AG10803 (cell line): ENCODE results near the gene MRPL14.

Source experiments
- DNase-seq: peaks from one replicate; pipeline ENCODE4 v3.0.0; 2010; ENCODE audit warnings: low read depth
- H3K4me3 ChIP-seq: 2 replicates; pipeline ENCODE4 v1.5.1; 2011; ENCODE audit warnings: mild to moderate bottlenecking, low read length, control low read depth
- CTCF ChIP-seq: conservative IDR thresholded peaks from 2 replicates; pipeline ENCODE4 v1.5.1; 2011; ENCODE audit warnings: mild to moderate bottlenecking, low read length, control low read depth, inconsistent platforms

MRPL14 gene

GRCh38 chr6:44132476-44132875 lies 5.2 kb upstream of the MRPL14 start:
- no peak overlapping the region for H3K4me3 ChIP-seq
- no peak for TF ChIP-seq CTCF
- no peak for DNase-seq

GRCh38 chr6:44131892-44132291 lies 4.6 kb upstream of the MRPL14 start:
- DNase-seq, result no peak
- no peak for TF ChIP-seq CTCF
- no peak overlapping the region for H3K4me3 ChIP-seq

- TF ChIP-seq CTCF, result no peak
- no peak for DNase-seq
These were observed 2.6 kb upstream of the MRPL14 start for GRCh38 chr6:44129841-44130322.

GRCh38 chr6:44128020-44128917 lies 1.0 kb upstream of the MRPL14 start:
- DNase-seq, result no peak
- H3K4me3 ChIP-seq, result peak overlapping the region; percentile 75
- no peak for TF ChIP-seq CTCF

More at GRCh38 chr6:44129841-44130322, 2.6 kb upstream of the MRPL14 start:
- H3K4me3 ChIP-seq, result no peak overlapping the region

GRCh38 chr6:44126320-44127149 lies 717 bp downstream of the MRPL14 start:
- TF ChIP-seq CTCF, result no peak
- H3K4me3 ChIP-seq, result peak overlapping the region; percentile 82
- DNase-seq, result peak; percentile 71

GRCh38 chr6:44123544-44123943 lies 3.7 kb downstream of the MRPL14 start:
- no peak for DNase-seq
- H3K4me3 ChIP-seq, result no peak overlapping the region
- TF ChIP-seq CTCF, result no peak
